GM10266 (cell line): ENCODE measurements around the gene CACNG5.

Source experiments
- DNase-seq: peaks from one replicate; pipeline ENCODE4 v3.0.0; 2012; ENCODE audit errors: extremely low spot score
- TF ChIP-seq, protein P1 (sequence below): IDR thresholded peaks from 2 replicates; pipeline ENCODE4 v1.5.1; 2012; ENCODE audit warnings: mild to moderate bottlenecking, low read depth; ENCODE audit not compliant: control insufficient read depth, insufficient read depth; ENCODE audit errors: missing control alignments

CACNG5 gene

GRCh38 chr17:66910651-66911285, 75.9 kb downstream of the CACNG5 start:
- DNase-seq = no peak
- TF ChIP-seq, protein P1, sequence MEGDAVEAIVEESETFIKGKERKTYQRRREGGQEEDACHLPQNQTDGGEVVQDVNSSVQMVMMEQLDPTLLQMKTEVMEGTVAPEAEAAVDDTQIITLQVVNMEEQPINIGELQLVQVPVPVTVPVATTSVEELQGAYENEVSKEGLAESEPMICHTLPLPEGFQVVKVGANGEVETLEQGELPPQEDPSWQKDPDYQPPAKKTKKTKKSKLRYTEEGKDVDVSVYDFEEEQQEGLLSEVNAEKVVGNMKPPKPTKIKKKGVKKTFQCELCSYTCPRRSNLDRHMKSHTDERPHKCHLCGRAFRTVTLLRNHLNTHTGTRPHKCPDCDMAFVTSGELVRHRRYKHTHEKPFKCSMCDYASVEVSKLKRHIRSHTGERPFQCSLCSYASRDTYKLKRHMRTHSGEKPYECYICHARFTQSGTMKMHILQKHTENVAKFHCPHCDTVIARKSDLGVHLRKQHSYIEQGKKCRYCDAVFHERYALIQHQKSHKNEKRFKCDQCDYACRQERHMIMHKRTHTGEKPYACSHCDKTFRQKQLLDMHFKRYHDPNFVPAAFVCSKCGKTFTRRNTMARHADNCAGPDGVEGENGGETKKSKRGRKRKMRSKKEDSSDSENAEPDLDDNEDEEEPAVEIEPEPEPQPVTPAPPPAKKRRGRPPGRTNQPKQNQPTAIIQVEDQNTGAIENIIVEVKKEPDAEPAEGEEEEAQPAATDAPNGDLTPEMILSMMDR = no peak

DNA sequence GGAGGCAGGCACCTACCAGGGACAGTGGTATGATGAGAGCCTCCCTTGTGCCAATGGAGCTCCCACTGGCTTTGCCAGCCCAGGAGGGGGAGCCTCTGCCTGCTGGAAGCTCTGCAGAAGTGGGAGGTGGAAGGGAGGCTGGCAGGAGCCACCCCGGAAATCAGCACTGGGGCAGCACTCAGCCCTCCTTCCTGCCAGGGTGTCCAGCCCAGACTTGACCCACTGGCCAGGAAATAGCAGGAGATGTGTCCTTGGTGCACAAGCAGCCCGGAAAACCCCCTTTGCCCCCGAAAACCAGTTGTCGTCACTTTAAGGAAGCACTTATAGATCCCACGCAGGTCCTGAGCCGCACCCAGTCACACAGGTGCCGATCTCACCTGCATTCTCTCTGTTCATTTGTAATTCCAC, 80.3 kb downstream of the CACNG5 start:
- no peak for DNase-seq
- TF ChIP-seq, protein P1 = no peak

GRCh38 chr17:66915792-66916191, 80.9 kb downstream of the CACNG5 start:
- TF ChIP-seq, protein P1 = no peak
- DNase-seq = no peak

DNA sequence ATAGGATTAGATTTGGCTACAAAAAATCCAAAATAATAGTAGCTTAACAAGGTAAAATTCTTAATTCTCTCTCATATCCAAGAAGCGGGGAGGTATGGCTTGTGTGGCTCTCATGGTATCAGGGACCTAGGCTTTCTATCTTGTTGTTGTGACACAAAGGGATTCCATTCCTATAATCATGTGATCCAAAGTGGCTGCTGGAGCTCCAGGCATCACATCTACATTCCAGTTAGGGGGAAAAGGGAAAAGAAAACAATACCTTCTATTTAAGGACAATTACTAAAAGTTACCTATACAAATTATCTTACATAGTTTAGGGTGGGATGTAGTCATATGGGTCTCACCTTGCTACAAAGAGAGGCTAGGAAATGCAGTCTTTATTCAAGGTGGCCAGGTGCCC, 82.0 kb downstream of the CACNG5 start:
- TF ChIP-seq, protein P1 = no peak
- DNase-seq = no peak

GRCh38 chr17:66918896-66919295, 84.0 kb downstream of the CACNG5 start:
- TF ChIP-seq, protein P1 = no peak
- no peak for DNase-seq

DNA sequence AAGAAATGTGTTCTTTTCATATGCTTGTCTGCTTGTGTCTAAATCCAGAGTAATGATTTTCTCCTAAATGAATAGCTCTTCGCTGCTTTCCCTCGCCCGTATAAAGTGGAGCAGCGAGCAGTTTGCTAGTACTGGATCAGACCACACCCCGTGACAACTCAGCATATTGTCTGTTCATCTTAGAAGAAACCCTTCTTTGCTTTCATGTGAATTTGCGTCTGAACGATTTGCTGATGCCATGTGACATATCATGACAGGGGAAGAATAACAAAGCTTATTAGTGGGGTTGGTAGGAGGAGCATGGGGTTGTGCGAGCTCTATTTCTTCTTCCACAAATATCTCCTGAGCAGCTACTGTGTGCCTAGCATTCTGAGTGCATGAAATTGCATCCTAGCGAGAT, 85.5 kb downstream of the CACNG5 start:
- TF ChIP-seq, protein P1 = no peak
- no peak for DNase-seq

- TF ChIP-seq, protein P1 = no peak
- no peak for DNase-seq
Observed at GRCh38 chr17:66920950-66921349, 86.0 kb downstream of the CACNG5 start.
